Measurements from ENCODE around the gene DAPP1.
"Not testable (repeated sequence)": the region's sequence is repeated elsewhere in the genome, so short reads cannot be mapped to it uniquely, and the experiment has no call there.

DAPP1 gene, protein sequence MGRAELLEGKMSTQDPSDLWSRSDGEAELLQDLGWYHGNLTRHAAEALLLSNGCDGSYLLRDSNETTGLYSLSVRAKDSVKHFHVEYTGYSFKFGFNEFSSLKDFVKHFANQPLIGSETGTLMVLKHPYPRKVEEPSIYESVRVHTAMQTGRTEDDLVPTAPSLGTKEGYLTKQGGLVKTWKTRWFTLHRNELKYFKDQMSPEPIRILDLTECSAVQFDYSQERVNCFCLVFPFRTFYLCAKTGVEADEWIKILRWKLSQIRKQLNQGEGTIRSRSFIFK

DNA sequence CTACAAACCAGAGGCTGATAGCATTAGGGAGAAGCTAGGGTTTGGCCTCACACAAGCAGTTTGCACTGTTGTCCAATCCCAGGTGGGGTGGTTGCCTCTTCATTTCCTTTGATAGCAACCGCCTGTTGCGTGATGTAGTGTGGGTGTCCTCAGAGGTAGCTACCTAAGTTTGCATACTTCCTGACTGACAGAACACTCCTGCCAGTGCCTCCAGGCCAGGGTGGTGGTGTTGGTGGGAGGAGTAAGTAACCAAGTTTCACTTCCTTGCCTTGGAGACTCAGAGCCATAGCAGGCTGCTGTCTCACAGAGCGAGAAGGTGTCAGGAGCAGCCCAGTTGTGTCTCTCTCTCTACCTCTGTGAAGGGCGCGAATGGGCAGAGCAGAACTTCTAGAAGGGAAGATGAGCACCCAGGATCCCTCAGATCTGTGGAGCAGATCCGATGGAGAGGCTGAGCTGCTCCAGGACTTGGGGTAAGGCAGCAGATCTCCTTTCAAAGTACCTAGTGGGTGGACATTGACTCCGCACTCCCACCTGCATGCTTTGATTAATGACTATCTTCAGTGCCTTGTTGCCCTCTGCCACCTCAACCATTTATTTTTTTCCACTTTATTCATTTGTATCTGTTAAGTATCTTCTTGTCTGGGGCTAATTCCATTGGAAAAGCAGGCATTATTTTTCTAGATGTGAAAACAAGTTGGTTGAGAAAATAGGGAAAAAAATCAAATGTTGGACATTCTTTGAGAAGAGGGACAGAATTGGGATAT is at the start of gene DAPP1:
Gene DAPP1 (plus strand): TSS at position 283 of the 764 bp plus-strand sequence. CDS start 87 bp downstream, at position 370.
- Histone ChIP-seq H2AFZ (ENCODE audit: low read length) (no peak within 1 kb of the TSS), H3K79me2 (ENCODE audit: insufficient read depth, low read length) (peaks cover 38% of the 10 kb centered on the region), H3K9ac (ENCODE audit: low read length) (peak within 1 kb of the TSS; percentile 84), H3K27ac (ENCODE audit: low read depth, low read length, poor library complexity, severe bottlenecking) (peak within 1 kb of the TSS; percentile 88), H4K20me1 (ENCODE audit: insufficient read depth, low read length) (no peaks in the 10 kb centered on the region), H3F3A (ENCODE audit: insufficient read depth, low read length) (no peaks in the 10 kb centered on the region), H3K36me3 (ENCODE audit: insufficient read depth, low read length) (no peaks in the 10 kb centered on the region), H3K9me3 (ENCODE audit: low read length) (no peaks in the 10 kb centered on the region), H3K27me3 (ENCODE audit: insufficient read depth, low read length) (no peaks in the 10 kb centered on the region), H3K4me2 (ENCODE audit: low read length) (peak within 1 kb of the TSS; percentile 90), H3K4me1 (ENCODE audit: insufficient read depth, low read length, severe bottlenecking) (peaks cover 56% of the 10 kb centered on the region), H3K4me3 (ENCODE audit: low read depth, low read length, poor library complexity, severe bottlenecking) (peak within 1 kb of the TSS; percentile 80), H3K9me2 (ENCODE audit: low read depth, low read length) (no peaks in the 10 kb centered on the region)
- TF ChIP-seq EZH2 (IDR thresholded peaks at IDR 0.05; ENCODE audit: borderline replicate concordance, low read length), result no peak
- TF ChIP-seq CTCF (IDR thresholded peaks at IDR 0.05; ENCODE audit: low read length), result no peak

GRCh38 chr4:99770842-99771241 is 45.8 kb upstream of the DAPP1 start:
- not testable (repeated sequence) for H3K4me3 ChIP-seq (ENCODE audit: low read depth, low read length, poor library complexity, severe bottlenecking); H3K36me3 ChIP-seq (ENCODE audit: insufficient read depth, low read length); H4K20me1 ChIP-seq (ENCODE audit: insufficient read depth, low read length); H3K27me3 ChIP-seq (ENCODE audit: insufficient read depth, low read length); H3K9me3 ChIP-seq (ENCODE audit: low read length); H3F3A ChIP-seq (ENCODE audit: insufficient read depth, low read length); H3K4me1 ChIP-seq (ENCODE audit: insufficient read depth, low read length, severe bottlenecking); H3K4me2 ChIP-seq (ENCODE audit: low read length); H3K27ac ChIP-seq (ENCODE audit: low read depth, low read length, poor library complexity, severe bottlenecking); H2AFZ ChIP-seq (ENCODE audit: low read length); H3K9ac ChIP-seq (ENCODE audit: low read length); H3K9me2 ChIP-seq (ENCODE audit: low read depth, low read length); H3K79me2 ChIP-seq (ENCODE audit: insufficient read depth, low read length)

- Histone ChIP-seq H4K20me1 (ENCODE audit: insufficient read depth, low read length) (no peaks in the 10 kb centered on the region), H3F3A (ENCODE audit: insufficient read depth, low read length) (no peaks in the 10 kb centered on the region), H3K4me1 (ENCODE audit: insufficient read depth, low read length, severe bottlenecking) (no peaks in the 10 kb centered on the region), H3K9me3 (ENCODE audit: low read length) (no peaks in the 10 kb centered on the region), H3K27me3 (ENCODE audit: insufficient read depth, low read length) (no peaks in the 10 kb centered on the region; the same call in 1 of the 2 replicates), H3K4me2 (ENCODE audit: low read length) (no peak overlapping the region), H3K4me3 (ENCODE audit: low read depth, low read length, poor library complexity, severe bottlenecking) (no peak overlapping the region), H3K27ac (ENCODE audit: low read depth, low read length, poor library complexity, severe bottlenecking) (no peak overlapping the region), H2AFZ (ENCODE audit: low read length) (no peak overlapping the region), H3K9me2 (ENCODE audit: low read depth, low read length) (no peaks in the 10 kb centered on the region), H3K79me2 (ENCODE audit: insufficient read depth, low read length) (no peaks in the 10 kb centered on the region), H3K36me3 (ENCODE audit: insufficient read depth, low read length) (no peaks in the 10 kb centered on the region), H3K9ac (ENCODE audit: low read length) (no peak overlapping the region)
- TF ChIP-seq EZH2 (IDR thresholded peaks at IDR 0.05; ENCODE audit: borderline replicate concordance, low read length) (no peak), CTCF (IDR thresholded peaks at IDR 0.05; ENCODE audit: low read length) (no peak)
Observed at GRCh38 chr4:99783940-99784339, 32.7 kb upstream of the DAPP1 start.

All from OCI-LY1 (cell line).